GM12891 (cell line): ENCODE data around the gene NFRKB.

Experiments used
- DNase-seq: peaks from one replicate; pipeline ENCODE4 v3.0.0; 2011; ENCODE audit warnings: low spot score; ENCODE audit not compliant: insufficient read length
- FAIRE-seq: peaks from 2 replicates; lab custom pipeline; 2011; peaks lifted over from hg19 to GRCh38; lab: Jason Lieb, UNC
- PAX5 ChIP-seq: IDR thresholded peaks from 2 replicates; pipeline ENCODE4 v1.6.1; 2011; ENCODE audit warnings: low read length, moderate library complexity, mild to moderate bottlenecking; ENCODE audit not compliant: insufficient read depth, severe bottlenecking
- POLR2A ChIP-seq: IDR thresholded peaks from 2 replicates; pipeline ENCODE4 v1.6.1; 2011; ENCODE audit warnings: low read depth, low read length, control low read depth
- POLR2AphosphoS5 ChIP-seq: IDR thresholded peaks from 2 replicates; pipeline ENCODE4 v1.6.1; 2011; ENCODE audit warnings: low read depth, low read length, control low read depth
- POU2F2 ChIP-seq: IDR thresholded peaks from 2 replicates; pipeline ENCODE4 v1.6.1; 2011; ENCODE audit warnings: low read depth, mild to moderate bottlenecking, control low read depth, low read length, moderate library complexity
- SPI1 ChIP-seq: IDR thresholded peaks from 2 replicates; pipeline ENCODE4 v1.6.1; 2011; ENCODE audit warnings: low read depth, low read length, control low read depth
- TAF1 ChIP-seq: IDR thresholded peaks from 2 replicates; pipeline ENCODE4 v1.6.1; 2011; ENCODE audit warnings: low read depth, low read length, control low read depth

Gene NFRKB

DNA sequence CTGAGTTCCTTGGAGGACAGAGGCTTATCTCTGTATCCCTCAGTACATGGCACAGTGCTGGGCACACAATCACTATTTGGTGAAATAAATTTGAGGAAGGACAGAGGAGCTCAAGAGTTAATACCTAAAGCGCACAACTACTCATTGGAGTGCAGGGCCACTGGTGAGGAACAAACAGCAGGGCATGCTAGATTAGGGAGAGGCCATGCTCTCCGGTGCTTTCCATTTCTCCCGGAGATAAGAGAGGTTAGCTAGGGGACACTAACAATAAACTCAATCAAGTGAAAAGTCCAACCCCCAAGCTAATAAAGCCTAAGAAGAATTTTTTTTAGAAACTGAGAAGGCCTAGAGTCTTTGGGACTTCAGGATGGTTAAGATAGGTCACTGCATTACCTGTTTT lies 29.1 kb downstream of the NFRKB start:
- no peak for FAIRE-seq
- TF ChIP-seq POLR2AphosphoS5 (no peak), SPI1 (no peak), POU2F2 (no peak), TAF1 (no peak), POLR2A (no peak), PAX5 (no peak)
- no peak for DNase-seq

DNA sequence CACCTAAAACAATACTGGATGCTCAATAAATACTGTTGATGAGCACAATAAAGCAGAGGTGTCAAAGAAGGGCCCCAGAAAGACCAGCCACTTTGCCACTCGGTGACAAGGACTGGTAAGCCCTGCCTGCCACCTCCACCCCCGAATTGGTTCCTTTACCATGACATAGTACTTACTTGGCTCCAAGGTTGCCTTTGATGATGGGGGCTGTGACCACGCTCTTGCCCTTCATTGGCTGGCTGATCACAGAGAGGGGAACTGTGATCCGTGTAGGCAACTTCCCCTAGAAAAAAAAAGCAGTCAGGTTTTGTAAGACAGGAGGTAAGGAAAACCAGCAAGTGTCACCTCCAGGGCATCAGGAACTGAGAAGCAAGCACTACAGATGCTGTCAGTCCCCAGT lies 29.7 kb downstream of the NFRKB start:
- FAIRE-seq, result no peak
- no peak for TF ChIP-seq PAX5
- TF ChIP-seq POLR2A, result no peak
- TF ChIP-seq POU2F2, result no peak
- DNase-seq, result no peak

DNA sequence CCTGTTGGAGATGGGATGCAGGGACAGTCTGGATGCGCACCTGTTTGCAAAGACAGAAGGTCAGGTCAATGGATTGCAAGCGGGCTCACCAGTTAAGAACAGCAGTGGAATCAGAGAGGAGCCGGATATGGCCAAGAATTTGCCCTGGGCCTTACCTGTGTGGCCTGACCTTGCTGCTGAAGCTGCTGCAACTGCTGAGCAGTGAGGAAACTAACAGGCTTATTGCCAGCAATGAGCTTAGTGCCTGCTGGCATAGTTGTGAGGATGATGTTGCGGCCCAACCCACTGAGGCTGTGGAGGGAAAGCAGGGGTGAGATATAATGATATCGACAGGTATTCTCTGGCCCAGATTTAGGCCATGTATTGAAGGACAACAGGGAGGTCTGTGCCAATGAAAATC lies 30.6 kb downstream of the NFRKB start:
- FAIRE-seq (no peak), DNase-seq (no peak)
- no peak for TF ChIP-seq SPI1
- TF ChIP-seq POLR2A, result no peak
- no peak for TF ChIP-seq PAX5
- TF ChIP-seq TAF1, result no peak
- TF ChIP-seq POU2F2, result no peak
- TF ChIP-seq POLR2AphosphoS5, result no peak

DNA sequence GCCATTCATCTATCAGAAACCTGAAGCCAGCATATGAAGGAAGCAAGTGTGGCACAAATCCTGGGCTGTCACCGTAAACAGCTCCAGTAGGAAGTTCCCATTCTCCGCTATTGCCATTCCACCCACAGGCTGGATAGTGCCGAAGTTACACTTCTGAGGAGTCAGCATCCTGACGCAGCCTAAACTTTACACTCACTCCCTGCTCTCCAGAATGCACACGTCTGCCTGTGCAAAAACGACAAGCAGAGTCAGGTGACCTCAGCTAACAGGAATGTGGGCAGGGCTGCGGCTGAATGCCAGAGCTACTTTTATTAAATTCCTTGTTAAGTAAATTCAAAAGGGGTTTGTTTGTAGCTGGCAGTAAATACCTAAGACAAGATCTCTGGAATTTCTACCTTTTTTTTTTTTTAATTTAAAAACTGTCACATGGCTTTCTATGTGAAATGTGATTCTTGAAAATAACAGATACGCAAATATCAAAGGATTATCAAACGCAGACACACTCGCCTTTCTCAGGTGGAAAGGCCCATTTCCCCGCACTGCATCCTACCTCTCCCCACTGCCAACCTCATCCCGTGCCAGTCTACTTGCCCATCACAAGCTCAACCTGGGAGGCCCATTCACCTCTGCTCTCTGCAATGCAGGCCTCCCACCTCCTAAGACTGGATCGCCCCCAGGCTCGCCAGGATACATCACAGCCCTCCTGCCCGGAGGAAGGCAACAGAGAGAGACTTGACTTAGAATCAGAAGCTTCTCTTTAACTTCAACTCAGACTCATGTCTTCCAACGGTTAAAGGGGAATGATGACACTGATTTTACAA lies 33.5 kb downstream of the NFRKB start:
- no peak for DNase-seq
- TF ChIP-seq POLR2AphosphoS5 (no peak), PAX5 (no peak), POU2F2 (no peak), POLR2A (no peak), TAF1 (no peak), SPI1 (no peak)
- FAIRE-seq, result no peak

DNA sequence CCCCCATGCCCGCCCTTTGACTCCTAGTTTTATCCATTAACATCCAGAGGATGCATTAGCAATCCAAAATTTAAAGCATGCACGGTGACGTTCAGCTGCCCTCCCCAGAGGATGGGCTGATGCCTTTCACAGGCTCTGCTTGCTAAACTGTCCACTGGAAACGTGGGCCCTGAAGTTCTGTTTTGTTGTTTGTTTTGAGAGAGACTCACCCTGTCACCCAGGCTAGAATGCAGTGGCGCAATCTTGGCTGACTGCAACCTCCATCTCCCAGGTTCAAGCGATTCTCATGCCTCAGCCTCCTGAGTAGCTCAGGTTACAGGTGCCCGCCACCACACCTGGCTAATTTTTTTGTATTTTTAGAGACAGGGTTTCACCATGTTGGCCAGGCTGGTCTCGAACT lies 39.3 kb downstream of the NFRKB start:
- DNase-seq (no peak), FAIRE-seq (no peak)
- no peak for TF ChIP-seq POU2F2
- no peak for TF ChIP-seq SPI1
- no peak for TF ChIP-seq TAF1
- TF ChIP-seq PAX5, result no peak
- no peak for TF ChIP-seq POLR2AphosphoS5
- TF ChIP-seq POLR2A, result no peak

DNA sequence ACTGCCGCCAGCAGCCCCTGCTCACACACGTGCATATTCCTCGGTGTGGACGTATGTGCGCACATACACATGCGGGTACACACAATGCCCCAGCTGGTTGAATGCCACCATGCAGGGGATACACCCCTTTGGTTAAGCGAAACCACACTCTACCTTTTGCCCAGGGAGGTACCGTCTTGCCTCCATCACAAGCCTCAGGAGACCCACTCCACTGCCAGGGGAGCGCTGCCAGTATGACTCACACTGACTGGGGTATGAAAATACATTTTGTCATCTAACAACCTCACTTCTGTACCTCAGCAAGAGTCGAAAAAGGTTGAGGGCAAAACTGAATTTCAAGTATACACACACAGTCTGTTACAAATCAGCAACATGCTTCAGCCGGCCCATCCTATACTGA lies 40.3 kb downstream of the NFRKB start:
- TF ChIP-seq PAX5 (no peak), POLR2A (no peak), SPI1 (no peak), TAF1 (no peak), POU2F2 (no peak), POLR2AphosphoS5 (no peak)
- DNase-seq, result no peak
- no peak for FAIRE-seq

DNA sequence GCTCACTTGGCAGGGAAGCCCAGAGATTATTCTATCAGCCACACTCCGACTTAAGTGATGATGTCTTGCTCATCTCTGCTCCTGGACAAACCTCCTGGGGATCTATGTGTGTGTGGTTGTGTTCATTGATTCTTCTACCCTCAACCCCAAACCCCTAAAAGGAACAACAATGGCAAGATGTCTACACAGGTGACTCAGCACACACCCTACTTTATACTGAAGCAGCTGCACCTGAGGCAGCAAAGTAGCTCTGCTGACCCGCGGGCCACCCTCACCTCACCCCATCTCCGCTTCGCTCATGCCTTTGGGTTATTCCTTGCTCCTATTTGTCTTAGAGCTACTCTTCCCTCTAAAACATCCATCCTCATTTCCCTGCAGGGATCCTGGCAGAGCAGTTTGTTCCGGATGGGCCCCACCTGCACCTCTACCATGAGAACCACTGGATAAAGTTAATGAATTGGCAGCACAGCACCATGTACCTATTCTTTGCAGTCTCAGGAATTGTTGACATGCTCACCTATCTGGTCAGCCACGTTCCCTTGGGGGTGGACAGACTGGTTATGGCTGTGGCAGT lies 41.1 kb downstream of the NFRKB start:
- no peak for FAIRE-seq
- no peak for TF ChIP-seq PAX5
- no peak for TF ChIP-seq POLR2AphosphoS5
- no peak for TF ChIP-seq POU2F2
- no peak for TF ChIP-seq POLR2A
- TF ChIP-seq TAF1, result no peak
- TF ChIP-seq SPI1, result no peak

DNA sequence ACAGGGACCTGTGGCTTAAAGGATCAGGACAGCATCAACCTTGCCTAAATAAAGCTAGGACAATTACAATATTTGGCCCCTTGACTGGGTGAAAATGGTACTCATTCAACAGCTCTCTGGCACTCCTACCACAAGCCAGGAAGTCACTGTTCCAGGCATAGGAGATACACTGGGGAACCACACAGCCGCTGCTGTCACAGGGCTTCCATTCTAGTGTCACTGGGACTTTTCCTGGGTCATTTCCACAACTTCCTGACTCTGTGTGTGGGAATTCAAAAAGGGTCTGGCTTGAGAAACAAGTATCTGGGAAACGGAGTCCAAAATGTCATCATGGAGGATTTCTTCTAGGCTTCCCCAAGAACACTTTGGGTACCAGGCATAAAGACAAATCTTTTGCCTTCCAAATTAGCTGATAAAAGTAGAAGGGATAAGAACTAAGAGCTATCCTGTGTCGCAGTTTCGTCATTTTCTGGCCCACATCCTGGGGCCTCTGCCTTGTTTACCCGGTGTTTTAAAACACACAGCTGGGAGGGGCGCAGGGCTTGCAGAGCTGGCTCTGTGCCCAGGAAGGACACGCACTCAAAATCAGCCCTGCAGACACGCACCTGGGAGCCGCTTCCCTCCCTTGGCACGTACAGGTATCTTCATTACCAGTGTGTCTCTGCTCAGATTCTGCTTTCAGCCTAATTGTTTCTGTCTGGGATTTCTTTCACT lies 41.7 kb downstream of the NFRKB start:
- FAIRE-seq (no peak), DNase-seq (no peak)

More for the DNA sequence above, 41.1 kb downstream of the NFRKB start:
- no peak for DNase-seq

DNA sequence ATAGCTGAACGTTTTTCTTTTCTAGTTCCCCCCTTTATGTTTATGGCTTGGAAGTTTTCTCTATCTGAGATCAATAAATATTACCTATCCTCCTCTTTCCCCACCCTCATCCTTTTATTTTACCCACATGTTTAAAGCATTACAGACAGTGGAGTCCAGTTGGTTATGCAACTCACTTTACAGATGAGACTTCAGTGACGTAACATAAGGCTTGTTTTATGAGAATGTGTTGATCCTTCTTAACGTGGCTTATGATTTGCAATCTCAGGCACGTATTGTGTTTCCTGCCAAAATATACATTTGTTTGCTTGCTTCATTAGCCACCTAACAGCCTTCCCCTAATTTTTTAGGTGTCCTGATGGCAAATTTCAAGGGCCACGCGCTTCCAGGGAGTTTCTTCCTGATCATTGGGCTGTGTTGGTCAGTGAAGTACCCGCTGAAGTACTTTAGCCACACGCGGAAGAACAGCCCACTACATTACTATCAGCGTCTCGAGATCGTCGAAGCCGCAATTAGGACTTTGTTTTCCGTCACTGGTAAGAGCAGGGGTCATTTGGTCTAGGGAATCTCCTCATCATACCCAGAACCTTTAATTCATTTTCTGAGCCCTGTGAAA lies 43.1 kb downstream of the NFRKB start:
- TF ChIP-seq SPI1, result no peak
- no peak for TF ChIP-seq POLR2AphosphoS5
- TF ChIP-seq TAF1, result no peak
- no peak for TF ChIP-seq POU2F2
- TF ChIP-seq POLR2A, result no peak
- no peak for TF ChIP-seq PAX5
- no peak for DNase-seq
- FAIRE-seq, result no peak

More for the DNA sequence above, 41.7 kb downstream of the NFRKB start:
- TF ChIP-seq SPI1, result no peak
- no peak for TF ChIP-seq POLR2A
- no peak for TF ChIP-seq POLR2AphosphoS5
- TF ChIP-seq TAF1, result no peak
- no peak for TF ChIP-seq POU2F2
- no peak for TF ChIP-seq PAX5
